ENCODE measurements around the gene WDR73.

The WDR73 gene

GRCh38 chr15:84609818-84610525, 44.1 kb downstream of the WDR73 start:
- no peak for DNase-seq

- no peak for DNase-seq
Observed at GRCh38 chr15:84608707-84609284, 45.3 kb downstream of the WDR73 start.

- DNase-seq, result no peak
Observed at GRCh38 chr15:84606653-84607120, 47.4 kb downstream of the WDR73 start.

- DNase-seq, result no peak
Observed at GRCh38 chr15:84605554-84605882, 48.6 kb downstream of the WDR73 start.

- no peak for DNase-seq
Observed at GRCh38 chr15:84604826-84605553, 49.1 kb downstream of the WDR73 start.

- no peak for DNase-seq
Observed at GRCh38 chr15:84603630-84604379, 50.3 kb downstream of the WDR73 start.

GRCh38 chr15:84601555-84601838, 52.6 kb downstream of the WDR73 start:
- DNase-seq, result no peak

- peak; percentile 99 for DNase-seq
Observed at GRCh38 chr15:84600687-84601554, 53.2 kb downstream of the WDR73 start, which contains the start of gene ZSCAN2. ZSCAN2 (plus strand) TSS chr15:84601009; CDS start chr15:84603928, 2,919 bp downstream.

- DNase-seq, result peak; percentile 89
Observed at GRCh38 chr15:84600331-84600686, 53.8 kb downstream of the WDR73 start.

GRCh38 chr15:84599906-84600305, 54.2 kb downstream of the WDR73 start:
- DNase-seq, result no peak

- peak; percentile 69 for DNase-seq
Observed at GRCh38 chr15:84598993-84599392, 55.1 kb downstream of the WDR73 start.

GRCh38 chr15:84598250-84598649, 55.8 kb downstream of the WDR73 start:
- DNase-seq, result no peak

- DNase-seq, result no peak
Observed at GRCh38 chr15:84597296-84597695, 56.8 kb downstream of the WDR73 start.

GRCh38 chr15:84595660-84596059, 58.4 kb downstream of the WDR73 start:
- DNase-seq, result no peak

GRCh38 chr15:84594617-84595290, 59.3 kb downstream of the WDR73 start:
- DNase-seq, result no peak

GRCh38 chr15:84591815-84592214, 62.3 kb downstream of the WDR73 start:
- DNase-seq, result no peak

GRCh38 chr15:84590406-84590805, 63.7 kb downstream of the WDR73 start:
- no peak for DNase-seq

Data from right hindlimb (tissue), 1 donor.